ENCODE data around the gene DSPP. TPM values are rescaled to one million over a fixed set of nuclear protein-coding genes. Genes with fewer than 3 reads are reported as not detected.

DSPP gene
- total RNA-seq, 1 experiment from 2014 or later: not detected

GRCh38 chr4:87654487-87655044 is 46.2 kb downstream of the DSPP start:
- Histone ChIP-seq H3K79me1 (ENCODE audit: insufficient read depth, low read depth, low read length, poor library complexity, severe bottlenecking) (no peaks in the 10 kb centered on the region), H3K56ac (ENCODE audit: insufficient read length, low read depth, low read length) (no peak overlapping the region), H3T11ph (ENCODE audit: low read length) (no peak overlapping the region), H3K9ac (ENCODE audit: extremely low read depth, insufficient read length, low read length) (no peak overlapping the region), H2BK20ac (ENCODE audit: low read depth, low read length, poor library complexity, severe bottlenecking) (no peak overlapping the region), H4K8ac (replicated peaks; ENCODE audit: insufficient read length, low read depth, low read length) (no peak overlapping the region), H3K14ac (ENCODE audit: insufficient read depth, low read length) (no peak overlapping the region), H3K23me2 (ENCODE audit: insufficient read length, low read depth, low read length, poor library complexity, severe bottlenecking) (no peaks in the 10 kb centered on the region), H3K27ac (ENCODE audit: insufficient read length, low read depth, low read length) (no peak overlapping the region), H3K9me3 (ENCODE audit: control insufficient read depth, low read depth, low read length) (no peaks in the 10 kb centered on the region), H2BK12ac (ENCODE audit: insufficient read length, low read depth, low read length) (no peak overlapping the region), H4K5ac (ENCODE audit: insufficient read length, low read depth, low read length) (no peak overlapping the region), H2BK120ac (ENCODE audit: low read depth, low read length, poor library complexity, severe bottlenecking) (no peak overlapping the region), H2AK5ac (ENCODE audit: insufficient read length, low read length) (no peak overlapping the region), H3K79me2 (ENCODE audit: insufficient read depth, low read length) (no peaks in the 10 kb centered on the region), H4K20me1 (ENCODE audit: control insufficient read depth, insufficient read depth, insufficient read length) (no peaks in the 10 kb centered on the region), H3K4me1 (ENCODE audit: insufficient read depth, low read length) (peaks cover 3% of the 10 kb centered on the region; the same call in 1 of the 2 replicates), H4K91ac (ENCODE audit: insufficient read length, low read depth, low read length) (no peak overlapping the region), H3K18ac (ENCODE audit: insufficient read length, low read depth, low read length) (no peak overlapping the region), H3K27me3 (ENCODE audit: insufficient read depth, low read length) (no peaks in the 10 kb centered on the region), H2AFZ (ENCODE audit: low read length) (no peak overlapping the region), H3K4ac (ENCODE audit: low read depth, low read length) (no peak overlapping the region), H2BK5ac (ENCODE audit: insufficient read length, low read length) (no peak overlapping the region), H3K4me2 (ENCODE audit: insufficient read depth, insufficient read length, low read length) (no peak overlapping the region), H2BK15ac (ENCODE audit: low read depth, low read length) (no peak overlapping the region), H3K23ac (ENCODE audit: insufficient read length, low read depth, low read length) (no peak overlapping the region)
- H3K9me3 Mint-ChIP-seq: no peaks in the 10 kb centered on the region; a peak in 1 of 5 replicates
- no CpG with 5 or more reads among the region's 1 CpG for WGBS (ENCODE audit: extremely low coverage, insufficient read length, low lambda C conversion rate)
- peaks cover 13 to 18% of the 10 kb centered on the region in 2 experiments for H3K4me1 Mint-ChIP-seq
- TF ChIP-seq, protein P1, sequence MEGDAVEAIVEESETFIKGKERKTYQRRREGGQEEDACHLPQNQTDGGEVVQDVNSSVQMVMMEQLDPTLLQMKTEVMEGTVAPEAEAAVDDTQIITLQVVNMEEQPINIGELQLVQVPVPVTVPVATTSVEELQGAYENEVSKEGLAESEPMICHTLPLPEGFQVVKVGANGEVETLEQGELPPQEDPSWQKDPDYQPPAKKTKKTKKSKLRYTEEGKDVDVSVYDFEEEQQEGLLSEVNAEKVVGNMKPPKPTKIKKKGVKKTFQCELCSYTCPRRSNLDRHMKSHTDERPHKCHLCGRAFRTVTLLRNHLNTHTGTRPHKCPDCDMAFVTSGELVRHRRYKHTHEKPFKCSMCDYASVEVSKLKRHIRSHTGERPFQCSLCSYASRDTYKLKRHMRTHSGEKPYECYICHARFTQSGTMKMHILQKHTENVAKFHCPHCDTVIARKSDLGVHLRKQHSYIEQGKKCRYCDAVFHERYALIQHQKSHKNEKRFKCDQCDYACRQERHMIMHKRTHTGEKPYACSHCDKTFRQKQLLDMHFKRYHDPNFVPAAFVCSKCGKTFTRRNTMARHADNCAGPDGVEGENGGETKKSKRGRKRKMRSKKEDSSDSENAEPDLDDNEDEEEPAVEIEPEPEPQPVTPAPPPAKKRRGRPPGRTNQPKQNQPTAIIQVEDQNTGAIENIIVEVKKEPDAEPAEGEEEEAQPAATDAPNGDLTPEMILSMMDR (conservative IDR thresholded peaks at IDR 0.05): no peak
- no peak overlapping the region for H3K4me3 Mint-ChIP-seq
- H3K36me3 Mint-ChIP-seq (ENCODE audit: insufficient read depth in 1 of 3, low read depth in 3 of 3): no peaks in the 10 kb centered on the region; a peak in 1 of 7 replicates
- H3K27ac Mint-ChIP-seq: peak overlapping the region in 2 of 3 experiments; percentile 34 to 80; a peak in 2 of 7 replicates
- H3K27me3 Mint-ChIP-seq (ENCODE audit: low read depth): no peaks in the 10 kb centered on the region
- DNase-seq: no peak
